HepG2 (cell line): Measurements from ENCODE around the gene ITLN2. TPM values are rescaled to one million over a fixed set of nuclear protein-coding genes. Genes with fewer than 3 reads are reported as not detected.

ENCODE experiments used
- FOSL2 ChIP-seq: sonication (generic); formaldehyde crosslinking; IDR thresholded peaks from 2 replicates; pipeline ENCODE4 v1.4.0; 2020; ENCODE audit warnings: missing genetic modification reagents
- GATAD1 ChIP-seq: IDR thresholded peaks from 2 replicates; pipeline ENCODE4 v1.6.1; 2016; ENCODE audit warnings: missing genetic modification reagents, missing compliant biosample characterization
- GATAD2A ChIP-seq: IDR thresholded peaks from 2 replicates; pipeline ENCODE4 v1.6.1; 2016
- GLI4 ChIP-seq: sonication (generic); formaldehyde crosslinking; IDR thresholded peaks from 2 replicates; pipeline ENCODE4 v1.5.1; 2020; ENCODE audit warnings: missing genetic modification reagents, mild to moderate bottlenecking, moderate library complexity, borderline replicate concordance
- HIC2 ChIP-seq: sonication (generic); formaldehyde crosslinking; IDR thresholded peaks from 2 replicates; pipeline ENCODE4 v1.9.0; 2022; ENCODE audit warnings: low read depth, missing genetic modification reagents
- HNF4A ChIP-seq: sonication (generic); formaldehyde crosslinking; IDR thresholded peaks from 2 replicates; pipeline ENCODE4 v1.4.0; 2020; ENCODE audit warnings: missing genetic modification reagents
- HNRNPK ChIP-seq: fragments of 200-400 bp; formaldehyde crosslinking; IDR thresholded peaks from 2 replicates; pipeline ENCODE4 v1.6.1; 2018; ENCODE audit warnings: low read length, low read depth, moderate library complexity, mild to moderate bottlenecking; ENCODE audit not compliant: poor library complexity, severe bottlenecking
- KAT8 ChIP-seq: IDR thresholded peaks from 2 replicates; pipeline ENCODE4 v1.6.1; 2016; ENCODE audit warnings: missing genetic modification reagents, missing compliant biosample characterization
- NCOA1 ChIP-seq: sonication (generic); formaldehyde crosslinking; IDR thresholded peaks from 2 replicates; pipeline ENCODE4 v1.9.0; 2021; ENCODE audit warnings: missing genetic modification reagents
- NR2F1 ChIP-seq, 2 experiments: fragments of 450-650 bp in 1 of 2; formaldehyde crosslinking in 1 of 2; IDR thresholded peaks; 2 replicates each; pipeline versions ENCODE4 v1.5.0 to v1.6.1; 2016 to 2020; ENCODE audit warnings: mild to moderate bottlenecking in 1 of 2, missing compliant biosample characterization in 1 of 2, missing genetic modification reagents in 1 of 2, moderate library complexity in 1 of 2
- PITX1 ChIP-seq: sonication (generic); formaldehyde crosslinking; IDR thresholded peaks from 2 replicates; pipeline ENCODE4 v1.5.1; 2020; ENCODE audit warnings: mild to moderate bottlenecking, missing genetic modification reagents
- RARA ChIP-seq: IDR thresholded peaks from 2 replicates; pipeline ENCODE4 v1.6.1; 2016; ENCODE audit warnings: missing genetic modification reagents, missing compliant biosample characterization
- RFXAP ChIP-seq: sonication (generic); formaldehyde crosslinking; IDR thresholded peaks from 2 replicates; pipeline ENCODE4 v1.4.0; 2020; ENCODE audit warnings: missing genetic modification reagents, borderline replicate concordance
- RXRA ChIP-seq: sonication (generic); formaldehyde crosslinking; IDR thresholded peaks from 2 replicates; pipeline ENCODE4 v1.5.1; 2020; ENCODE audit warnings: missing genetic modification reagents
- SIX1 ChIP-seq: sonication (generic); formaldehyde crosslinking; IDR thresholded peaks from 2 replicates; pipeline ENCODE4 v1.4.0; 2020; ENCODE audit warnings: missing genetic modification reagents, borderline replicate concordance
- SOX5 ChIP-seq: IDR thresholded peaks from 2 replicates; pipeline ENCODE4 v1.6.1; 2016; ENCODE audit warnings: borderline replicate concordance
- TP53 ChIP-seq: sonication (generic); formaldehyde crosslinking; conservative IDR thresholded peaks from 2 replicates; pipeline ENCODE4 v1.4.0; 2020; ENCODE audit warnings: missing genetic modification reagents
- ZNF280B ChIP-seq: sonication (generic); formaldehyde crosslinking; IDR thresholded peaks from 2 replicates; pipeline ENCODE4 v1.5.0; 2020; ENCODE audit warnings: missing genetic modification reagents, mild to moderate bottlenecking, borderline replicate concordance
- ZNF407 ChIP-seq: sonication (generic); formaldehyde crosslinking; IDR thresholded peaks from one replicate; pipeline ENCODE4 v1.5.1; 2020; ENCODE audit warnings: mild to moderate bottlenecking, missing genetic modification reagents; ENCODE audit errors: not compliant biosample characterization
- polyA plus RNA-seq, 8 experiments: library from polyadenylated mRNA; depleted of rRNA in 3 of 8; stranded (reverse) in 7 of 8; unstranded in 1 of 8; fragments of >200 nt; fragmentation: Illumina TruSeq in 4 of 8; extraction: Trizol in 4 of 8; gene quantifications; 2 replicates each; pipeline versions ENCODE4 v1.2.1 to v1.2.3, GENCODE V29; 2011 to 2016; ENCODE audit warnings: low read depth in 4 of 8, missing spikeins in 1 of 8, mixed read lengths in 1 of 8; ENCODE audit not compliant: insufficient read depth in 1 of 8
- total RNA-seq, 5 experiments: library from RNA; depleted of rRNA; stranded (reverse); fragments of >200 nt; fragmentation: Illumina TruSeq; extraction: Trizol; gene quantifications; 2 replicates each; pipeline ENCODE4 v1.2.3, GENCODE V29; 2016; ENCODE audit warnings: low read depth in 1 of 5

Gene ITLN2
- total and polyA plus RNA-seq, 2 of the 13 experiments (the other 11 are each of a cell fraction or from before 2014, with no cell fraction given): not detected

- TF ChIP-seq HIC2 (CRISPR knock-in tag) (no peak), NR2F1 (CRISPR knock-in tag; IDR thresholded peaks at IDR 0.05) (no peak), KAT8 (CRISPR knock-in tag) (0 out of 2 replicates have a peak, but pooled peaks have one; percentile 14), RFXAP (CRISPR knock-in tag) (no peak), GATAD1 (CRISPR knock-in tag) (no peak), NCOA1 (no peak), HNF4A (CRISPR knock-in tag) (peak; percentile 14; the same call in 1 of the 2 replicates), GLI4 (CRISPR knock-in tag) (no peak), FOSL2 (0 out of 2 replicates have a peak, but pooled peaks have one; percentile 15), RXRA (CRISPR knock-in tag) (peak; percentile 58; the same call in 1 of the 2 replicates), GATAD2A (CRISPR knock-in tag) (peak; percentile 59), TP53 (CRISPR knock-in tag) (no peak), HNRNPK (no peak), ZNF280B (CRISPR knock-in tag) (no peak), PITX1 (CRISPR knock-in tag) (no peak), SOX5 (peak; percentile 90), RARA (CRISPR knock-in tag) (peak; percentile 93), ZNF407 (no peak), SIX1 (CRISPR knock-in tag) (peak; percentile 91; the same call in 1 of the 2 replicates)
Measured at GRCh38 chr1:160961419-160961818, 6.8 kb upstream of the ITLN2 start (continued).
